ENCODE data around the gene CDK19. TPM values are rescaled to one million over a fixed set of nuclear protein-coding genes. Genes with fewer than 3 reads are reported as not detected.
"Not testable (repeated sequence)": the region's sequence is repeated elsewhere in the genome, so short reads cannot be mapped to it uniquely, and the experiment has no call there.

CDK19 gene
- total RNA-seq, result 10 to 100 TPM; 21.6 to 26.2 TPM

DNA sequence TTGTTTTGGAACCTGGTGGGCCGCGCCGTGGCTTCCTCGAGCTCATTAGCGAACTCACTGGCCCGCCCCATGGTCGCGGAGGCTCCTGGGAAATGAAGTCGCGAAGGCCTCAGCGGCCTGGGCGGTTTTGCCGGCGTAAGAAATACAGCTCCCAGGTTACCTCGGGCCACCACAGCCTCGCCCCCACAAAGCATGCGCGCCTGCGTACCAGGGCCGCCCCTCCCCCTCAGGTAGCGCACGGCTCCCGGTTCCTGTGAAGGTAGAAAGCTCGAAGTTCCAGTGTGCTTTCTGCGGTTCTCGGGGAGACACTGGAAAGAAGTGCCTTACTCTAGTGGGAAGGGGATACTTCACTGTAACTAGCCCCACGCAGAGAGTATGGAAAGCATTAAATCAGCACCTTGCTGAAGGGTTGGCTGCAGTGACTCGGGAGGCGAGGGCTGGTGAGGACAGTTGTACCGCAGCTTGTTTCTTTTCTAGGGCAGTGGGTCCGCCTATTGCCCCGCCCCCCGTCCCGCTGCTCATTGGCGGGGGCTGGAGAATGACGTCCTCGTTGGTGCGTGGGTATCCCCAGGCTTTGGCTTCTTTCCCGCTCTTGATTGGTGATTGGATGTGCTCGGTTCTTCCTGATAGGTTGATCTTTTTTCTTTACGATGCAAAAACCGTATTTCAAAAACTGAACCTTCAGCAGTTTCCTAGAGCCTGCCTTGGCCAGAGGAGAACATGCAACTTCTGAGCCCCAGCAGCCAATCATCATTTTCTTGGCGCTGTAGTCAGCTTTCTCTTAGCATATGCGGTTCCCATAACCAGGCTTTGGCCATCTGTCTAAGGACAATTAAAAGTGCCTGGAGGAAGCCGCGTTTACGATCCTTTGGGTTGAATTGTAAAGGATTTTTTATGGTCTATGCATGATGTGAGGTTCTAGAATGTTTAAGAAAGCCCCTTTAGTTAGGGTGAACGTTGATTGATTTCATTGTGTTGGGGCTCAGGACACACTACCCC is at the start of gene CDK19:
TSS of gene CDK19 (minus strand) at position 59 of the 999 bp plus-strand sequence. CDS start 333 bp downstream, outside the sequence.
- Mint-ChIP-seq H3K27me3 (ENCODE audit: low read depth) (no peaks in the 10 kb centered on the region), H3K4me3 (peak within 1 kb of the TSS; percentile 98), H3K27ac (peak within 1 kb of the TSS; percentile 98), H3K9me3 (ENCODE audit: insufficient read depth) (no peaks in the 10 kb centered on the region), H3K36me3 (ENCODE audit: low read depth) (peaks cover 2% of the 10 kb centered on the region), H3K4me1 (ENCODE audit: low read depth) (peaks cover 37% of the 10 kb centered on the region)
- POLR2A ChIA-PET, result interaction anchor here (0.6 to 10.5 kb wide), 41 partner anchors 8 to 1321 kb away, joined by 3 to 441 read pairs (median 4); partner anchors contain the start of genes AMD1, GTF3C6 and RPF2
- ATAC-seq, result peak; percentile 84
- DNase-seq, result peak; percentile 99
- CTCF ChIA-PET, result interaction anchor here (0.9 to 4.7 kb wide), 12 partner anchors 10 to 1362 kb away, joined by 3 to 82 read pairs (median 4); partner anchors contain the start of genes AMD1 and GTF3C6

- Mint-ChIP-seq H3K4me1 (ENCODE audit: low read depth) (peaks cover 14% of the 10 kb centered on the region), H3K4me3 (no peak overlapping the region), H3K27ac (no peak overlapping the region), H3K9me3 (ENCODE audit: insufficient read depth) (no peaks in the 10 kb centered on the region), H3K27me3 (ENCODE audit: low read depth) (no peaks in the 10 kb centered on the region), H3K36me3 (ENCODE audit: low read depth) (no peaks in the 10 kb centered on the region)
- DNase-seq, result no peak
- ChIA-PET CTCF (interaction anchor here (0.7 kb wide), 1 partner anchor 25 kb away, joined by 3 read pairs; no protein-coding TSS in a partner anchor), POLR2A (interaction anchor here (1.8 to 3.5 kb wide), 3 partner anchors 10 to 50 kb away, joined by 4 to 47 read pairs (median 22); partner anchors contain the start of genes AMD1 and CDK19)
- ATAC-seq, result no peak
These were observed 49.6 kb upstream of the CDK19 start for GRCh38 chr6:110864824-110865223.

GRCh38 chr6:110859335-110859792 is 44.1 kb upstream of the CDK19 start:
- DNase-seq (no peak), ATAC-seq (no peak)
- peaks cover 10% of the 10 kb centered on the region for H3K4me1 Mint-ChIP-seq (ENCODE audit: low read depth)
- no peak overlapping the region for H3K4me3 Mint-ChIP-seq
- ChIA-PET POLR2A (interaction anchor here (1.2 to 1.5 kb wide), 2 partner anchors 15 to 44 kb away, joined by 3 read pairs; partner anchors contain the start of genes AMD1 and CDK19), CTCF (no interaction called here)
- no peaks in the 10 kb centered on the region for H3K9me3 Mint-ChIP-seq (ENCODE audit: insufficient read depth)
- H3K36me3 Mint-ChIP-seq (ENCODE audit: low read depth), result no peaks in the 10 kb centered on the region
- peak overlapping the region; percentile 43 for H3K27ac Mint-ChIP-seq
- no peaks in the 10 kb centered on the region for H3K27me3 Mint-ChIP-seq (ENCODE audit: low read depth)

DNA sequence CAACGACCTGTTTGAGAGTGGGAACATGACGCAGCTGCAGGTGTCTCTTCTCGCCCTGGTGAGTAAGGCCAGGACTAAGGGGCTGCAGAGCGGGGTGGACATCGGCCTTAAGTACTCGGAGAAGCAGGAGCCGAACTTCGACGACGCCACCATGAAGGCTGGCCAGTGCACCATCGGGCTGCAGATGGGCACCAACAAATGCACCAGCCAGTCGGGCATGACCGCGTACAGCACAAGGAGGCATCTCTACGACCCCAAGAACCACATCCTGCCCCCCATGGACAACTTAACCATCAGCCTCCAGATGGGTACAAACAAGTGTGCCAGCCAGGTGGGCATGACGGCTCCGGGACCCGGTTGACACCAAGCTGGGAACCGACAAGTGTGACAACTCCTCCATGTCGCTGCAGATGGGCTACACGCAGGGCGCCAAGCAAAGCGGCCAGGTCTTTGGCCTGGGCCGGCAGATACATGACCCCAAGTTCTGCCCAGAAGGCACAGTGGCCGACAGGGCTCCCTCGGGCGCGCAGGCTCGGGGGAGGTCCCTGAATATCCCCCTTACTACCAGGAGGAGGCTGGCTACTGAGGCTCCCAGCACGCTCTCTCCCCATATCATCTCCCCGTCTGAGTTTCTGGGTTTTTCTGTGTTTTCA is 43.4 kb upstream of the CDK19 start:
- ATAC-seq, result no peak
- no peak for DNase-seq
- Mint-ChIP-seq H3K27me3 (ENCODE audit: low read depth) (peaks cover under 1% of the 10 kb centered on the region), H3K9me3 (ENCODE audit: insufficient read depth) (no peaks in the 10 kb centered on the region), H3K4me1 (ENCODE audit: low read depth) (peaks cover 10% of the 10 kb centered on the region), H3K36me3 (ENCODE audit: low read depth) (no peaks in the 10 kb centered on the region), H3K4me3 (no peak overlapping the region), H3K27ac (peak overlapping the region; percentile 43)
- ChIA-PET CTCF (no interaction called here), POLR2A (interaction anchor here (0.7 to 1.5 kb wide), 2 partner anchors 16 to 43 kb away, joined by 3 to 4 read pairs; partner anchors contain the start of genes AMD1 and CDK19)

DNA sequence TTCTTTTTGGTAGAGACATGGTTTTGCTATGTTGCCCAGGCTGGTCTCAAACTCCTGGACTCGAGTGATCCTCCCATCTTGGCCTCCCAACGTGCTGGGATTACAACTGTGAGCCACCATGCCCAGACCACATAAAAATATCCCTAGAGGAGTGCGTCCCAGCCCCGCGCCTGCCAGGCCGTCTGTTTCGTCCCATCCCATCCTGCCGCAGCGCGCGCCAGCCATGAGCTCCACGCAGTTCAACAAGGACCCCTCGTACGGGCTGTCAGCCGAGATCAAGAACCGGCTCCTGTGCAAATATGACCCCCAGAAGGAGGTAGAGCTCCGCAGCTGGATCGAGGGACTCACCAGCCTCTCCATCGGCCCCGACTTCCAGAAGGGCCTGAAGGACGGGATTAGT is 42.7 kb upstream of the CDK19 start:
- Mint-ChIP-seq H3K9me3 (ENCODE audit: insufficient read depth) (no peaks in the 10 kb centered on the region), H3K4me1 (ENCODE audit: low read depth) (peaks cover 10% of the 10 kb centered on the region), H3K27me3 (ENCODE audit: low read depth) (peaks cover 2% of the 10 kb centered on the region), H3K4me3 (no peak overlapping the region), H3K36me3 (ENCODE audit: low read depth) (no peaks in the 10 kb centered on the region), H3K27ac (no peak overlapping the region)
- no peak for DNase-seq
- CTCF ChIA-PET, result no interaction called here
- POLR2A ChIA-PET, result interaction anchor here (0.7 to 1.5 kb wide), 3 partner anchors 14 to 43 kb away, joined by 3 to 4 read pairs (median 4); partner anchors contain the start of genes AMD1 and CDK19
- ATAC-seq, result no peak

DNA sequence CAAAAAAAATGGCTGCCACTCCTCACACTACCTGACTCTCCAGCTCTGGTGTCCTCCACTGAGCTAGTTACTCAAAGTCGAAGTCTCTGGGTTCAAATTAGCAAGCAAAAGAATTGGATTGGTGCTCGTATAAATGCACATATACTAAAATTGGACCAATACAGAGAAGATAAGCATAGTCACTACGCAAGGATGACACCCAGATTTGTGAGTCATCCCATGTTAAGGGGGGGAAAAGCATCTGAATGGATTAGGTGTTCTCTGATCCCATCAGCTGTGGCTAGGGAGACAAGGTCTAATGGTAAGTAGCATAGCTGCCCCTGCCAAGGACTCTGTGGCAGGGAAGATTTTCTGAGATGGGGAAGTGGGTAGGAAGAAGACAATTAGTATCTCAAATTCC is 41.0 kb upstream of the CDK19 start:
- ChIA-PET CTCF (interaction anchor here (1.2 kb wide), 1 partner anchor 174 kb away, joined by 3 read pairs; no protein-coding TSS in a partner anchor), POLR2A (interaction anchor here (1.1 to 1.4 kb wide), 2 partner anchors 14 to 41 kb away, joined by 3 to 5 read pairs; partner anchors contain the start of gene CDK19)
- Mint-ChIP-seq H3K36me3 (ENCODE audit: low read depth) (no peaks in the 10 kb centered on the region), H3K9me3 (ENCODE audit: insufficient read depth) (no peaks in the 10 kb centered on the region), H3K27ac (no peak overlapping the region), H3K27me3 (ENCODE audit: low read depth) (peaks cover 2% of the 10 kb centered on the region), H3K4me1 (ENCODE audit: low read depth) (peaks cover 10% of the 10 kb centered on the region), H3K4me3 (no peak overlapping the region)
- no peak for ATAC-seq
- DNase-seq, result no peak

DNA sequence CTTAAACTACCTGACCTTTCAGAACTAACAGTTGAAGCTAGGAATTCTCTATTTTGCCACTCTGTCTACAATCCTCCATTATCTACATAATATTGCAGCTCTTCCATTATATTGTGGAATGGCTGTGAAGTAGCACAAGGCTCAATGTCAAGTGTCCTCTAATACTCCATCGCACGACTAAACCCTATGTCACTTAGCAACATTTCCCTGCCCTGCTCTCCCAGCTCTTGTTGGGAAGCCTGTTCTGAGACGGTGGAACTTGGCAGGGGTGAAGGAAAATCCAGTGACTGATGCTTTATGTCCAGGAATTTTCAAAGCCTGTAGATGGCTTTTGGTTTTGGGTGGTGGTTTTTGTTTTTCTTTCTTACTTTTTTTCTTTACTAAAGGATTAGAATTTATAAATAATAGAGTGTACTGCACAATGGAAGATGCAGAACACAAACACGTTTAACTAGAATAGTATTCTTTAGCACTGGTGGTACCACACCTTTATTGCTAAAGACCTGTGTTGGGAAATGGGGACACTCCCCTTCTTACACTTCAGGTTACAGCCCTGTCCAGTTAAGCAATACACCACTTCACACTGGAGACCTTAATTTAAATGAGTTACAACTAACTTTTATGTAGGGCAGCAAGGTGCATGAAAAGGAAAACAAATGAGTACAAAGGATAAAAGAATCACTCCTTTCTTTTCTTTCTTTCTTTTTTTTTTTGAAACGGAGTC is 38.6 kb upstream of the CDK19 start:
- no peak overlapping the region for H3K27ac Mint-ChIP-seq
- H3K9me3 Mint-ChIP-seq (ENCODE audit: insufficient read depth), result no peaks in the 10 kb centered on the region
- ChIA-PET POLR2A (interaction anchor here (2.4 kb wide), 1 partner anchor 21 kb away, joined by 8 read pairs; the partner anchor contains the start of gene AMD1), CTCF (no interaction called here)
- no peak overlapping the region for H3K4me3 Mint-ChIP-seq
- H3K36me3 Mint-ChIP-seq (ENCODE audit: low read depth), result no peaks in the 10 kb centered on the region
- no peak for ATAC-seq
- H3K27me3 Mint-ChIP-seq (ENCODE audit: low read depth), result peaks cover 8% of the 10 kb centered on the region
- DNase-seq, result no peak
- no peaks in the 10 kb centered on the region for H3K4me1 Mint-ChIP-seq (ENCODE audit: low read depth)

DNA sequence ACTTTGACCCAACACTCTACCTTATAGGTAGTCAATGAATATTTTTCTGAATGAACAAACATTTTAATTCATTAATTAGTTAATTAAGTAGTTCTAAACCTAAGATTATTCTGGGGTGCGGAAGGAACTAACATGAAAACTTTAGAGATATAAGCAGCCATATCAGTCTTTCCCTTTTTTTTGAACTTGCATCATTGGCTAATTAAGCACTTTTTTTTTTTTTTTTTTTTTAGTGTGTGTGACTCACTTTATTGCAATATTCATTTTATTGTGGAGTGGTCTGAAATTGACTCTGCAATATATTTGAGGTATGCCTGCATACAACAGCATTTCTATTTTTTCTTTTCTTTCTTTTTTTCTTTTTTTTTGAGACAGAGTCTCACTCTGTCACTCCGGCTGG is 37.5 kb upstream of the CDK19 start:
- Mint-ChIP-seq H3K27ac (no peak overlapping the region), H3K4me3 (no peak overlapping the region), H3K36me3 (ENCODE audit: low read depth) (no peaks in the 10 kb centered on the region), H3K4me1 (ENCODE audit: low read depth) (no peaks in the 10 kb centered on the region), H3K9me3 (ENCODE audit: insufficient read depth) (no peaks in the 10 kb centered on the region), H3K27me3 (ENCODE audit: low read depth) (peaks cover 8% of the 10 kb centered on the region)
- ChIA-PET POLR2A (interaction anchor here (2.4 kb wide), 1 partner anchor 22 kb away, joined by 8 read pairs; the partner anchor contains the start of gene AMD1), CTCF (interaction anchor here (1.5 kb wide), 1 partner anchor 173 kb away, joined by 3 read pairs; no protein-coding TSS in a partner anchor)
- DNase-seq (no peak), ATAC-seq (no peak)

- ChIA-PET CTCF (interaction anchor here (1.2 kb wide), 1 partner anchor 29 kb away, joined by 3 read pairs; no protein-coding TSS in a partner anchor), POLR2A (interaction anchor here (1.0 kb wide), 1 partner anchor 21 kb away, joined by 3 read pairs; no protein-coding TSS in a partner anchor)
- H3K27ac Mint-ChIP-seq, result no peak overlapping the region
These were observed 34.5 kb upstream of the CDK19 start for GRCh38 chr6:110849781-110850180.

DNA sequence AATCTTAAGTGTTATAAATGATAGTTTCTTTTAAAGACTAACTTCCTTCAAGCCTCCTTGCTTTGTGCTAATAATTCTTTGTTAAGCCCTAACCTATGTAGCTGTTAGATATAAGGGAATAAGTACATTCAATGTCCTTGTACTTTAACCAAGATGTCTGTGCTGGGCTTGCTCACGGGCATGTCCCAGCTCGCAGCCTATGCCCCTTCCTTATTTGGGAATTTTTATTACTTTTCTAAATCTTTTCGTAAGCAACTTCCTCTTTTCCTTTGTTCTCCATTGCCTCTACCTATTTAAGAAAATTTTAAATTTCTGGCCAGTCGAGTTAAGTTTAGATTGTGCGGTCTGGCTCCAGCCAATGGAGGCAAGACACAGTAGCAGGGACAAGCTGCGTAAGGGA is 26.0 kb upstream of the CDK19 start:
- Mint-ChIP-seq H3K4me1 (ENCODE audit: low read depth) (no peaks in the 10 kb centered on the region), H3K9me3 (ENCODE audit: insufficient read depth) (no peaks in the 10 kb centered on the region), H3K4me3 (no peak overlapping the region), H3K27ac (no peak overlapping the region), H3K27me3 (ENCODE audit: low read depth) (no peaks in the 10 kb centered on the region), H3K36me3 (ENCODE audit: low read depth) (no peaks in the 10 kb centered on the region)
- ATAC-seq, result no peak
- POLR2A ChIA-PET, result interaction anchor here (1.2 kb wide), 1 partner anchor 15 kb away, joined by 3 read pairs; no protein-coding TSS in a partner anchor
- CTCF ChIA-PET, result no interaction called here
- DNase-seq, result no peak

More at GRCh38 chr6:110849781-110850180, 34.5 kb upstream of the CDK19 start:
- DNase-seq, result no peak
- Mint-ChIP-seq H3K4me3 (no peak overlapping the region), H3K27me3 (ENCODE audit: low read depth) (peaks cover 8% of the 10 kb centered on the region), H3K9me3 (ENCODE audit: insufficient read depth) (no peaks in the 10 kb centered on the region), H3K4me1 (ENCODE audit: low read depth) (no peaks in the 10 kb centered on the region), H3K36me3 (ENCODE audit: low read depth) (no peaks in the 10 kb centered on the region)
- ATAC-seq, result no peak

- H3K4me1 Mint-ChIP-seq (ENCODE audit: low read depth); H3K36me3 Mint-ChIP-seq (ENCODE audit: low read depth); DNase-seq; H3K4me3 Mint-ChIP-seq; H3K27me3 Mint-ChIP-seq (ENCODE audit: low read depth); CTCF ChIA-PET; ATAC-seq; H3K9me3 Mint-ChIP-seq (ENCODE audit: insufficient read depth); POLR2A ChIA-PET; H3K27ac Mint-ChIP-seq: not testable (repeated sequence)
These were observed 20.5 kb upstream of the CDK19 start for GRCh38 chr6:110835751-110836150.

All from activated CD8-positive, alpha-beta T cell treated with anti-CD3 and anti-CD28 coated beads, Interleukin-2, amount 10 ng/mL, durations not matched to agents 7 days and 5 days (primary cell).